ENCODE data around the gene PRAME.

GRCh38 chr22:22588485-22589164 is 29.6 kb upstream of the PRAME start:
- no peak for TF ChIP-seq CTCF (IDR thresholded peaks at IDR 0.05 in 8 of 11, conservative IDR thresholded peaks at IDR 0.05 in 3 of 11)
- TF ChIP-seq POLR2AphosphoS5 (IDR thresholded peaks at IDR 0.05), result no peak
